IMR-90 (cell line): ENCODE results near the gene TGFBR1. TPM values are rescaled to one million over a fixed set of nuclear protein-coding genes. Genes with fewer than 3 reads are reported as not detected.

Experiments used
- ATAC-seq: fragments of 200-7000 bp; cut with Tn5 transposase; 2 replicates; pipeline ENCODE4 v1.9.1; 2020; ENCODE audit warnings: low read depth, mild to moderate bottlenecking, moderate library complexity
- BruUV-seq: library from RNA; stranded (reverse); fragments of 400-500 nt; replicated peaks from 2 replicates; lab custom pipeline; 2021; lab: Mats Ljungman, UMichigan
- CTCF ChIA-PET: fragments of 300-600 bp; formaldehyde crosslinking; extraction: SDS; loops from one replicate; lab custom pipeline; 2021; ENCODE audit warnings: antibody characterized with exemption; lab: Yijun Ruan, JAX
- POLR2A ChIA-PET: fragments of 300-600 bp; sonication (Branson Sonifier 250); formaldehyde crosslinking; loops from one replicate; lab custom pipeline; 2022; ENCODE audit warnings: antibody characterized with exemption; ENCODE audit not compliant: unreplicated experiment; lab: Charles Lee
- DNase-seq: peaks from one replicate; pipeline ENCODE4 v3.0.0; 2013
- H2AFZ ChIP-seq: replicated peaks from 2 replicates; pipeline ENCODE3; 2013; ENCODE audit warnings: low read length, mild to moderate bottlenecking; ENCODE audit not compliant: poor library complexity
- H2AK5ac ChIP-seq: 2 replicates; pipeline ENCODE4 v1.6.1; 2013; ENCODE audit warnings: low read depth, low read length, inconsistent platforms
- H2AK9ac ChIP-seq: replicated peaks from 2 replicates; pipeline ENCODE3; 2013; ENCODE audit warnings: mild to moderate bottlenecking, low read depth, low read length, moderate library complexity; ENCODE audit not compliant: poor library complexity
- H2BK120ac ChIP-seq: 2 replicates; pipeline ENCODE4 v1.6.1; 2013; ENCODE audit warnings: low read depth, low read length, inconsistent platforms
- H2BK15ac ChIP-seq: 3 replicates; pipeline ENCODE4 v1.6.1; 2013; ENCODE audit warnings: low read depth, low read length, inconsistent platforms
- H2BK20ac ChIP-seq: 2 replicates; pipeline ENCODE4 v1.6.1; 2013; ENCODE audit warnings: low read depth, mild to moderate bottlenecking, inconsistent platforms, low read length, moderate library complexity
- H2BK5ac ChIP-seq: 2 replicates; pipeline ENCODE4 v1.6.1; 2013; ENCODE audit warnings: mild to moderate bottlenecking, low read depth, low read length, inconsistent platforms; ENCODE audit not compliant: poor library complexity, severe bottlenecking
- H3K14ac ChIP-seq: replicated peaks from 2 replicates; pipeline ENCODE4 v1.6.1; 2013; ENCODE audit warnings: low read depth, low read length, inconsistent platforms
- H3K18ac ChIP-seq: 2 replicates; pipeline ENCODE4 v1.6.1; 2013; ENCODE audit warnings: low read depth, low read length, control low read depth
- H3K23ac ChIP-seq: 2 replicates; pipeline ENCODE4 v1.6.1; 2013; ENCODE audit warnings: low read depth, low read length, inconsistent platforms
- H3K27ac ChIP-seq: 2 replicates; pipeline ENCODE4 v1.5.1; 2013; ENCODE audit warnings: mild to moderate bottlenecking, control low read depth, low read length; ENCODE audit not compliant: insufficient read depth
- H3K27me3 ChIP-seq: 2 replicates; pipeline ENCODE4 v1.6.1; 2013; ENCODE audit warnings: low read length; ENCODE audit not compliant: control insufficient read depth, insufficient read depth
- H3K36me3 ChIP-seq: 2 replicates; pipeline ENCODE4 v1.6.1; 2013; ENCODE audit warnings: low read length, mixed read lengths; ENCODE audit not compliant: control insufficient read depth, insufficient read depth
- H3K4ac ChIP-seq: 2 replicates; pipeline ENCODE4 v1.6.1; 2013; ENCODE audit warnings: low read depth, low read length, inconsistent platforms
- H3K4me1 ChIP-seq: 2 replicates; pipeline ENCODE4 v1.6.1; 2013; ENCODE audit warnings: low read length, mixed read lengths; ENCODE audit not compliant: control insufficient read depth, insufficient read depth
- H3K4me2 ChIP-seq: 2 replicates; pipeline ENCODE4 v1.6.1; 2013; ENCODE audit warnings: low read depth, mild to moderate bottlenecking, control low read depth, low read length, moderate library complexity
- H3K4me3 ChIP-seq: 2 replicates; pipeline ENCODE4 v1.5.1; 2013; ENCODE audit warnings: low read depth, mild to moderate bottlenecking, control low read depth, low read length, moderate library complexity; ENCODE audit not compliant: insufficient read depth
- H3K56ac ChIP-seq: 2 replicates; pipeline ENCODE4 v1.6.1; 2013; ENCODE audit warnings: low read length, inconsistent platforms; ENCODE audit not compliant: insufficient read depth; ENCODE audit errors: extremely low read depth
- H3K79me1 ChIP-seq, 2 experiments: 2 replicates each; pipeline ENCODE4 v1.6.1; 2013; ENCODE audit warnings: low read length in 2 of 2, inconsistent platforms in 1 of 2, low read depth in 1 of 2
- H3K9ac ChIP-seq: 2 replicates; pipeline ENCODE4 v1.6.1; 2013; ENCODE audit warnings: low read depth, low read length, control low read depth
- H3K9me1 ChIP-seq: 2 replicates; pipeline ENCODE4 v1.6.1; 2013; ENCODE audit warnings: low read length, inconsistent platforms; ENCODE audit not compliant: insufficient read depth
- H3K9me3 ChIP-seq: 2 replicates; pipeline ENCODE4 v1.6.1; 2013; ENCODE audit warnings: low read length; ENCODE audit not compliant: control insufficient read depth, insufficient read depth
- H4K20me1 ChIP-seq: 2 replicates; pipeline ENCODE4 v1.6.1; 2013; ENCODE audit warnings: low read length, inconsistent platforms; ENCODE audit not compliant: insufficient read depth
- H4K5ac ChIP-seq: 2 replicates; pipeline ENCODE4 v1.6.1; 2013; ENCODE audit warnings: mild to moderate bottlenecking, low read depth, low read length, control low read depth
- H4K8ac ChIP-seq, 2 experiments: 2 replicates each; pipeline ENCODE4 v1.6.1; 2013; ENCODE audit warnings: low read depth in 2 of 2, low read length in 2 of 2, control low read depth in 1 of 2, inconsistent platforms in 1 of 2
- H4K91ac ChIP-seq: 2 replicates; pipeline ENCODE4 v1.6.1; 2013; ENCODE audit warnings: low read depth, low read length, inconsistent platforms; ENCODE audit not compliant: insufficient read depth
- BHLHE40 ChIP-seq: fragments of 150-350 bp; IDR thresholded peaks from 2 replicates; pipeline ENCODE4 v1.6.1; 2016; ENCODE audit warnings: mild to moderate bottlenecking, low read depth, low read length
- CEBPB ChIP-seq: IDR thresholded peaks from 2 replicates; pipeline ENCODE4 v1.6.1; 2012; ENCODE audit warnings: low read depth, low read length, improper control_type of control experiment
- CHD1 ChIP-seq: IDR thresholded peaks from 2 replicates; pipeline ENCODE4 v1.6.1; 2012; ENCODE audit warnings: low read depth, low read length, improper control_type of control experiment
- CTCF ChIP-seq: conservative IDR thresholded peaks from 2 replicates; pipeline ENCODE4 v1.5.1; 2012; ENCODE audit warnings: mild to moderate bottlenecking, low read depth, low read length, improper control_type of control experiment
- FOS ChIP-seq: fragments of 150-350 bp; IDR thresholded peaks from 2 replicates; pipeline ENCODE4 v1.6.1; 2016; ENCODE audit warnings: low read depth, low read length
- MAFK ChIP-seq: IDR thresholded peaks from 2 replicates; pipeline ENCODE4 v1.6.1; 2012; ENCODE audit warnings: low read depth, low read length, improper control_type of control experiment
- MAZ ChIP-seq: IDR thresholded peaks from 2 replicates; pipeline ENCODE4 v1.6.1; 2012; ENCODE audit warnings: low read depth, mild to moderate bottlenecking, low read length, improper control_type of control experiment, moderate library complexity, borderline replicate concordance
- MXI1 ChIP-seq: IDR thresholded peaks from 2 replicates; pipeline ENCODE4 v1.6.1; 2012; ENCODE audit warnings: low read depth, mild to moderate bottlenecking, low read length, moderate library complexity, borderline replicate concordance
- NFE2L2 ChIP-seq: fragments of 150-350 bp; IDR thresholded peaks from 2 replicates; pipeline ENCODE4 v1.6.1; 2016; ENCODE audit warnings: low read depth, mild to moderate bottlenecking, low read length
- RAD21 ChIP-seq: IDR thresholded peaks from 2 replicates; pipeline ENCODE4 v1.6.1; 2012; ENCODE audit warnings: low read length, improper control_type of control experiment
- RCOR1 ChIP-seq: IDR thresholded peaks from 2 replicates; pipeline ENCODE4 v1.6.1; 2012; ENCODE audit warnings: mild to moderate bottlenecking, low read length, improper control_type of control experiment; ENCODE audit not compliant: insufficient replicate concordance
- SMC3 ChIP-seq: fragments of 150-350 bp; IDR thresholded peaks from 2 replicates; pipeline ENCODE4 v1.6.1; 2016; ENCODE audit warnings: low read depth, mild to moderate bottlenecking, antibody characterized with exemption, low read length, moderate library complexity
- WGBS, 2 experiments: methylation state at CpG; one replicate each; pipeline versions ENCODE4 v1.1.5 to v1.1.7; 2013; ENCODE audit warnings: missing lambda C conversion rate in 2 of 2; ENCODE audit not compliant: insufficient read length in 1 of 2; ENCODE audit errors: extremely low coverage in 2 of 2; 5-methylcytosine and 5-hydroxymethylcytosine counted together
- dilution Hi-C: fragments of 300-500 bp; cut with HindIII; formaldehyde crosslinking; loops from one replicate; pipeline ENCODE4 v1.14.3; 2018; ENCODE audit warnings: low sequenced_read_pairs; ENCODE audit not compliant: unreplicated experiment
- in situ Hi-C: fragments of 300-500 bp; cut with MboI; formaldehyde crosslinking; loops from 3 replicates; pipeline ENCODE4 v1.14.3; 2019; ENCODE audit warnings: low sequenced_read_pairs, inconsistent platforms, mixed read lengths
- intact Hi-C: fragments of 100-400 bp; cut with micrococcal nuclease; formaldehyde crosslinking; loops from 2 replicates; pipeline ENCODE4 v1.10.0; 2022
- polyA plus RNA-seq, 3 experiments: library from polyadenylated mRNA; depleted of rRNA; stranded (reverse); fragments of >200 nt; gene quantifications; 2 replicates each; pipeline ENCODE4 v1.2.3, GENCODE V29; 2012; ENCODE audit warnings: low replicate concordance in 1 of 3
- total RNA-seq: library from RNA; depleted of rRNA; stranded (reverse); fragments of >200 nt; gene quantifications from 2 replicates; pipeline ENCODE4 v1.2.3, GENCODE V29; 2012
- TF ChIP-seq, protein P1 (sequence below): fragments of 150-350 bp; IDR thresholded peaks from 2 replicates; pipeline ENCODE4 v1.6.1; 2016; ENCODE audit warnings: low read depth, mild to moderate bottlenecking, low read length, moderate library complexity, borderline replicate concordance
- TF ChIP-seq, protein P2 (sequence below): fragments of 150-350 bp; IDR thresholded peaks from 2 replicates; pipeline ENCODE4 v1.6.1; 2017; ENCODE audit warnings: mild to moderate bottlenecking, antibody characterized with exemption, low read length, low read depth

The TGFBR1 gene
- total and polyA plus RNA-seq, 2 of the 4 experiments (the other 2 are of a cell fraction): 15.1 to 75.3 TPM

DNA sequence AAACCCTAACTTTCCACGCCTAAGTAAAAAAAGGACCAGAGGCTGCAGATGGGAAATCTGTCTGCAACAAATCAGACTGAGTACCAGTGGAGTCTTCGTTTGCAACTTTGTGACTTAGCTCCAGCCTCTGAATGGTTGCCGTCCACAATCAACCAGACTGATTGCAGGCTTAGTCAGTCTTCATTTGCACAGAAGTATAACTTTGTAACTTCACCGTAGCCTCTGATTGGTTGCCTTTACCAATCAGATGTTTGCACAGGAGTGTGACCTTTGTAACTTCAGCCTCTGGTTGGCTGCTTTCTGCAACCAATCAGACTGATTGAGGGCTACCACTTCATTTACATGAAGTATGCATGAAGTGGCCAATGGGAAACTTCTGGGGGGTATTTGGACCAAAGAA, 53.7 kb downstream of the TGFBR1 start:
- no peak overlapping the region for H3K4me2 ChIP-seq
- TF ChIP-seq MAFK (no peak), MXI1 (no peak), SMC3 (no peak), RCOR1 (no peak), BHLHE40 (no peak), CHD1 (no peak), RAD21 (no peak), CEBPB (no peak), FOS (no peak), NFE2L2 (no peak), CTCF (no peak), MAZ (no peak)
- TF ChIP-seq, protein P1, sequence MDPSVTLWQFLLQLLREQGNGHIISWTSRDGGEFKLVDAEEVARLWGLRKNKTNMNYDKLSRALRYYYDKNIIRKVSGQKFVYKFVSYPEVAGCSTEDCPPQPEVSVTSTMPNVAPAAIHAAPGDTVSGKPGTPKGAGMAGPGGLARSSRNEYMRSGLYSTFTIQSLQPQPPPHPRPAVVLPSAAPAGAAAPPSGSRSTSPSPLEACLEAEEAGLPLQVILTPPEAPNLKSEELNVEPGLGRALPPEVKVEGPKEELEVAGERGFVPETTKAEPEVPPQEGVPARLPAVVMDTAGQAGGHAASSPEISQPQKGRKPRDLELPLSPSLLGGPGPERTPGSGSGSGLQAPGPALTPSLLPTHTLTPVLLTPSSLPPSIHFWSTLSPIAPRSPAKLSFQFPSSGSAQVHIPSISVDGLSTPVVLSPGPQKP: no peak
- TF ChIP-seq, protein P2, sequence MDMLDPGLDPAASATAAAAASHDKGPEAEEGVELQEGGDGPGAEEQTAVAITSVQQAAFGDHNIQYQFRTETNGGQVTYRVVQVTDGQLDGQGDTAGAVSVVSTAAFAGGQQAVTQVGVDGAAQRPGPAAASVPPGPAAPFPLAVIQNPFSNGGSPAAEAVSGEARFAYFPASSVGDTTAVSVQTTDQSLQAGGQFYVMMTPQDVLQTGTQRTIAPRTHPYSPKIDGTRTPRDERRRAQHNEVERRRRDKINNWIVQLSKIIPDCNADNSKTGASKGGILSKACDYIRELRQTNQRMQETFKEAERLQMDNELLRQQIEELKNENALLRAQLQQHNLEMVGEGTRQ: no peak
- no peak for DNase-seq
- no peak overlapping the region for H3K4ac ChIP-seq
- intact Hi-C loops (no loop called here), in situ Hi-C loops (no loop called here), dilution Hi-C loops (no loop called here)
- no peak overlapping the region for H4K8ac ChIP-seq
- H3K79me1 ChIP-seq: no peaks in the 10 kb centered on the region
- no peaks in the 10 kb centered on the region for H3K27me3 ChIP-seq
- peaks cover 3% of the 10 kb centered on the region for H3K4me1 ChIP-seq
- WGBS, 2 experiments: 82% methylated on average over 2 of the region's 4 CpGs; no CpG with 5 or more reads in 1 of the 2 experiments
- H2AK9ac ChIP-seq: no peak overlapping the region
- no peak overlapping the region for H3K56ac ChIP-seq
- no peak overlapping the region for H4K91ac ChIP-seq
- no peak overlapping the region for H2BK120ac ChIP-seq
- no peak overlapping the region for H2BK15ac ChIP-seq
- no peak for ATAC-seq
- ChIA-PET CTCF (interaction anchor here (0.6 kb wide), 1 partner anchor 954 kb away, joined by 3 read pairs; no protein-coding TSS in a partner anchor), POLR2A (no interaction called here)
- H2AK5ac ChIP-seq: no peak overlapping the region
- peaks cover 3% of the 10 kb centered on the region for H3K36me3 ChIP-seq
- no peaks in the 10 kb centered on the region for H3K9me3 ChIP-seq
- no peak overlapping the region for H3K4me3 ChIP-seq
- no peak overlapping the region for H2AFZ ChIP-seq
- H3K27ac ChIP-seq: no peak overlapping the region
- no peak overlapping the region for H4K5ac ChIP-seq
- no peak overlapping the region for H3K9ac ChIP-seq
- H3K18ac ChIP-seq: no peak overlapping the region
- H3K9me1 ChIP-seq: no peaks in the 10 kb centered on the region
- no peak overlapping the region for H2BK20ac ChIP-seq
- no peak overlapping the region for H3K23ac ChIP-seq
- H4K20me1 ChIP-seq: no peaks in the 10 kb centered on the region; the same call in 1 of the 2 replicates
- no peak overlapping the region for H2BK5ac ChIP-seq
- H3K14ac ChIP-seq: no peak overlapping the region
- no TSS peak for BruUV-seq
